Osteocyte (in vitro differentiated cells): ENCODE measurements around the gene NKAIN2. TPM values are rescaled to one million over a fixed set of nuclear protein-coding genes. Genes with fewer than 3 reads are reported as not detected.
A peak's percentile ranks its signal among the peaks of the same experiment; 100 is the strongest.

ENCODE experiments used
- DNase-seq: peaks from one replicate; pipeline ENCODE4 v3.0.0; 2021; ENCODE audit warnings: mixed read lengths; ENCODE audit not compliant: unreplicated experiment; ENCODE audit errors: extremely low spot score
- H3K27ac Mint-ChIP-seq: one replicate; pipeline ENCODE4 v1.8.0; 2021; ENCODE audit warnings: mild to moderate bottlenecking, mixed read lengths; ENCODE audit not compliant: unreplicated experiment
- H3K27me3 Mint-ChIP-seq: one replicate; pipeline ENCODE4 v1.8.0; 2021; ENCODE audit warnings: mixed read lengths; ENCODE audit not compliant: unreplicated experiment
- H3K36me3 Mint-ChIP-seq: one replicate; pipeline ENCODE4 v1.8.0; 2021; ENCODE audit warnings: mixed read lengths; ENCODE audit not compliant: unreplicated experiment
- H3K4me1 Mint-ChIP-seq: one replicate; pipeline ENCODE4 v1.8.0; 2021; ENCODE audit warnings: mixed read lengths; ENCODE audit not compliant: unreplicated experiment
- H3K4me3 Mint-ChIP-seq: one replicate; pipeline ENCODE4 v1.8.0; 2021; ENCODE audit warnings: mild to moderate bottlenecking, moderate library complexity, mixed read lengths; ENCODE audit not compliant: unreplicated experiment
- H3K9me3 Mint-ChIP-seq: one replicate; pipeline ENCODE4 v1.8.0; 2021; ENCODE audit warnings: mixed read lengths; ENCODE audit not compliant: unreplicated experiment
- CTCF ChIP-seq: fragments of 200-600 bp; sonication (generic); IDR thresholded peaks from 2 replicates; pipeline ENCODE4 v1.5.0; 2021; ENCODE audit warnings: antibody characterized with exemption, mild to moderate bottlenecking, moderate library complexity
- total RNA-seq: library from RNA; stranded (reverse); gene quantifications from 2 replicates; pipeline ENCODE4 v1.2.1, GENCODE V29; 2021

NKAIN2 gene
- total RNA-seq, 1 donor from 2014 or later = 17.8 TPM

GRCh38 chr6:124199286-124199685 is 395.6 kb downstream of the NKAIN2 start:
- no peaks in the 10 kb centered on the region for H3K27me3 Mint-ChIP-seq
- no peak for DNase-seq
- no peaks in the 10 kb centered on the region for H3K36me3 Mint-ChIP-seq
- peaks cover 57% of the 10 kb centered on the region for H3K4me1 Mint-ChIP-seq
- peaks cover 8% of the 10 kb centered on the region for H3K9me3 Mint-ChIP-seq
- H3K4me3 Mint-ChIP-seq = no peak overlapping the region
- peak overlapping the region; percentile 23 for H3K27ac Mint-ChIP-seq
- no peak for TF ChIP-seq CTCF

GRCh38 chr6:124200661-124201060 is 397.0 kb downstream of the NKAIN2 start:
- H3K36me3 Mint-ChIP-seq = no peaks in the 10 kb centered on the region
- peaks cover 57% of the 10 kb centered on the region for H3K4me1 Mint-ChIP-seq
- no peak overlapping the region for H3K27ac Mint-ChIP-seq
- DNase-seq = no peak
- H3K9me3 Mint-ChIP-seq = peaks cover 12% of the 10 kb centered on the region
- TF ChIP-seq CTCF = no peak
- H3K4me3 Mint-ChIP-seq = no peak overlapping the region
- H3K27me3 Mint-ChIP-seq = no peaks in the 10 kb centered on the region

GRCh38 chr6:124203101-124203811 is 399.6 kb downstream of the NKAIN2 start:
- no peak for TF ChIP-seq CTCF
- no peak for DNase-seq
- H3K27me3 Mint-ChIP-seq = no peaks in the 10 kb centered on the region
- peaks cover 59% of the 10 kb centered on the region for H3K4me1 Mint-ChIP-seq
- no peak overlapping the region for H3K4me3 Mint-ChIP-seq
- H3K36me3 Mint-ChIP-seq = no peaks in the 10 kb centered on the region
- H3K27ac Mint-ChIP-seq = peak overlapping the region; percentile 82
- H3K9me3 Mint-ChIP-seq = peaks cover 5% of the 10 kb centered on the region

GRCh38 chr6:124203812-124204167 is 400.1 kb downstream of the NKAIN2 start:
- Mint-ChIP-seq H3K27me3 (no peaks in the 10 kb centered on the region), H3K36me3 (no peaks in the 10 kb centered on the region), H3K27ac (peak overlapping the region; percentile 67), H3K9me3 (peaks cover 5% of the 10 kb centered on the region), H3K4me1 (peaks cover 53% of the 10 kb centered on the region), H3K4me3 (no peak overlapping the region)
- TF ChIP-seq CTCF = no peak
- no peak for DNase-seq

- Mint-ChIP-seq H3K36me3 (peaks cover 8% of the 10 kb centered on the region), H3K4me3 (no peak overlapping the region), H3K4me1 (peaks cover 33% of the 10 kb centered on the region), H3K27ac (no peak overlapping the region), H3K27me3 (no peaks in the 10 kb centered on the region), H3K9me3 (peaks cover 20% of the 10 kb centered on the region)
- no peak for DNase-seq
- no peak for TF ChIP-seq CTCF
Measured at GRCh38 chr6:124205921-124206320, 402.3 kb downstream of the NKAIN2 start.
